ENCODE data around the gene NUDT3.

The NUDT3 gene

GRCh38 chr6:34237722-34238584, 154.5 kb downstream of the NUDT3 start:
- DNase-seq: peak; percentile 76

GRCh38 chr6:34237316-34237721, 155.2 kb downstream of the NUDT3 start:
- DNase-seq: peak; percentile 48

GRCh38 chr6:34236443-34237315, 155.8 kb downstream of the NUDT3 start, which contains the start of gene HMGA1:
TSS of gene HMGA1 (plus strand) at chr6:34236873. CDS start at chr6:34240781, 3,908 bp downstream.
- DNase-seq: peak; percentile 94

GRCh38 chr6:34236131-34236442, 156.4 kb downstream of the NUDT3 start:
- no peak for DNase-seq

GRCh38 chr6:34235307-34236130, 156.9 kb downstream of the NUDT3 start:
- DNase-seq: peak; percentile 74

GRCh38 chr6:34234667-34235306, 157.7 kb downstream of the NUDT3 start:
- DNase-seq: no peak

- no peak for DNase-seq
Observed at GRCh38 chr6:34233867-34234266, 158.6 kb downstream of the NUDT3 start.

- no peak for DNase-seq
Observed at GRCh38 chr6:34232901-34233300, 159.6 kb downstream of the NUDT3 start.

- no peak for DNase-seq
Observed at GRCh38 chr6:34231566-34232336, 160.7 kb downstream of the NUDT3 start.

- DNase-seq: no peak
Observed at GRCh38 chr6:34230653-34231371, 161.7 kb downstream of the NUDT3 start.

GRCh38 chr6:34229877-34230276, 162.6 kb downstream of the NUDT3 start:
- no peak for DNase-seq

Data from activated CD8-positive, alpha-beta memory T cell treated with anti-CD3 and anti-CD28 coated beads, Interleukin-2, amount 50 U/mL, for 4 hours (primary cell).